Stimulated activated CD8-positive, alpha-beta memory T cell treated with anti-CD3 and anti-CD28 coated beads, Interleukin-7, amount 100 ng/mL, for 48 hours (primary cell): ENCODE measurements around the gene TNRC6C.
A peak's percentile ranks its signal among the peaks of the same experiment; 100 is the strongest.

Experiments
- DNase-seq, 2 donors: peaks; one replicate each; pipeline ENCODE4 v3.0.0-alpha.2; 2020; ENCODE audit warnings: low read depth in 1 of 2; ENCODE audit errors: extremely low read depth in 1 of 2

The TNRC6C gene

GRCh38 chr17:78007647-78008046 lies 49.1 kb downstream of the TNRC6C start:
- DNase-seq, result no peak

GRCh38 chr17:78010759-78011158 lies 52.3 kb downstream of the TNRC6C start:
- no peak for DNase-seq

- DNase-seq, result no peak
Observed at GRCh38 chr17:78012428-78012827, 53.9 kb downstream of the TNRC6C start.

GRCh38 chr17:78013683-78014467 lies 55.4 kb downstream of the TNRC6C start:
- DNase-seq, result peak in 1 of 2 donors; percentile 17

GRCh38 chr17:78014646-78015045 lies 56.1 kb downstream of the TNRC6C start:
- DNase-seq, result no peak

- DNase-seq, result no peak
Observed at GRCh38 chr17:78016852-78017251, 58.3 kb downstream of the TNRC6C start.

- DNase-seq, result no peak
Observed at GRCh38 chr17:78019367-78019975, 61.0 kb downstream of the TNRC6C start.

- DNase-seq, result no peak
Observed at GRCh38 chr17:78019976-78020716, 61.6 kb downstream of the TNRC6C start.

GRCh38 chr17:78020717-78021108 lies 62.2 kb downstream of the TNRC6C start:
- DNase-seq, result no peak

GRCh38 chr17:78022425-78022824 lies 63.9 kb downstream of the TNRC6C start:
- DNase-seq, result no peak

GRCh38 chr17:78023042-78023441 lies 64.5 kb downstream of the TNRC6C start:
- DNase-seq, result no peak

- no peak for DNase-seq
Observed at GRCh38 chr17:78026381-78026780, 67.9 kb downstream of the TNRC6C start.

GRCh38 chr17:78027121-78027520 lies 68.6 kb downstream of the TNRC6C start:
- DNase-seq, result no peak

GRCh38 chr17:78029697-78030096 lies 71.2 kb downstream of the TNRC6C start:
- DNase-seq, result no peak

GRCh38 chr17:78031435-78031834 lies 72.9 kb downstream of the TNRC6C start:
- no peak for DNase-seq

GRCh38 chr17:78032166-78032565 lies 73.7 kb downstream of the TNRC6C start:
- no peak for DNase-seq

- no peak for DNase-seq
Observed at GRCh38 chr17:78034429-78035091, 76.1 kb downstream of the TNRC6C start.

GRCh38 chr17:78037280-78037679 lies 78.8 kb downstream of the TNRC6C start:
- DNase-seq, result no peak

- no peak for DNase-seq
Observed at GRCh38 chr17:78038748-78039288, 80.3 kb downstream of the TNRC6C start.

- DNase-seq, result no peak
Observed at GRCh38 chr17:78039581-78039980, 81.1 kb downstream of the TNRC6C start.
